ENCODE data around the gene SEC14L5. TPM values are rescaled to one million over a fixed set of nuclear protein-coding genes. Genes with fewer than 3 reads are reported as not detected.

SEC14L5 gene
- total RNA-seq, 1 experiment from 2014 or later, result 0.27 TPM

GRCh38 chr16:4934591-4934990 lies 23.5 kb upstream of the SEC14L5 start:
- no peak for ATAC-seq
- BruUV-seq (replicated peaks), result no TSS peak

More at GRCh38 chr16:4934591-4934990, 23.5 kb upstream of the SEC14L5 start:
- no peak overlapping the region for H2AFZ ChIP-seq (ENCODE audit: low read depth, low read length, poor library complexity, severe bottlenecking)
- H3K9me2 ChIP-seq (ENCODE audit: insufficient read depth), result no peaks in the 10 kb centered on the region
- ChIA-PET POLR2A (no interaction called here), CTCF (no interaction called here), RAD21 (ENCODE audit: low non-redundant PET in 1 of 2, low total read pairs in 2 of 2, uncharacterized antibody in 2 of 2, unreplicated experiment in 2 of 2) (no interaction called here)
- no peaks in the 10 kb centered on the region; the same call in 1 of the 2 replicates for H3K79me2 ChIP-seq (ENCODE audit: insufficient read depth, low read length)
- H3K4me2 ChIP-seq (ENCODE audit: low read length), result no peak overlapping the region
- no peaks in the 10 kb centered on the region for H3K36me3 ChIP-seq (ENCODE audit: control insufficient read depth in 1 of 2, insufficient read depth in 2 of 2, low read length in 2 of 2)
- TF ChIP-seq POLR2A (IDR thresholded peaks at IDR 0.05; ENCODE audit: borderline replicate concordance, extremely low read depth, insufficient read depth, insufficient read length) (no peak), CTCF (IDR thresholded peaks at IDR 0.05 in 2 of 3, conservative IDR thresholded peaks at IDR 0.05 in 1 of 3; ENCODE audit: borderline replicate concordance in 1 of 3, insufficient read depth in 1 of 3, low read depth in 2 of 3, low read length in 2 of 3) (no peak), CBX3 (IDR thresholded peaks at IDR 0.05; ENCODE audit: low read depth) (no peak), EGR1 (IDR thresholded peaks at IDR 0.05; ENCODE audit: low read depth) (no peak), EZH2phosphoT487 (IDR thresholded peaks at IDR 0.05; ENCODE audit: borderline replicate concordance) (no peak), JUND (IDR thresholded peaks at IDR 0.05) (no peak), ZNF274 (IDR thresholded peaks at IDR 0.05; ENCODE audit: low read depth, low read length) (no peak)
- no peak overlapping the region for H3K4me3 ChIP-seq (replicated peaks in 1 of 2; ENCODE audit: low read depth in 1 of 2, low read length in 2 of 2)
- H4K20me1 ChIP-seq (ENCODE audit: insufficient read depth), result no peaks in the 10 kb centered on the region
- no peak overlapping the region for H3K9ac ChIP-seq (ENCODE audit: low read length)
- no peak overlapping the region for H3K27ac ChIP-seq (ENCODE audit: low read depth, low read length)
- intact Hi-C loops (cut with micrococcal nuclease), result no loop called here
- H3K4me1 ChIP-seq (ENCODE audit: control insufficient read depth in 1 of 2, insufficient read depth in 2 of 2, low read length in 2 of 2), result peaks cover 13 to 39% of the 10 kb centered on the region in 2 experiments; a peak in 3 of 4 replicates
- no peak for DNase-seq (ENCODE audit: low read depth, low spot score)
- H3K27me3 ChIP-seq (ENCODE audit: insufficient read depth, low read length), result no peaks in the 10 kb centered on the region
- no peaks in the 10 kb centered on the region for H3K9me3 ChIP-seq (ENCODE audit: control insufficient read depth in 1 of 2, insufficient read depth in 1 of 2, low read depth in 1 of 2, low read length in 2 of 2)
